ENCODE measurements around the gene KCNQ1. TPM values are rescaled to one million over a fixed set of nuclear protein-coding genes. Genes with fewer than 3 reads are reported as not detected.

The KCNQ1 gene
- total and polyA plus RNA-seq, 3 experiments from 2014 or later: 2.6 to 5.7 (median 3.4) TPM

DNA sequence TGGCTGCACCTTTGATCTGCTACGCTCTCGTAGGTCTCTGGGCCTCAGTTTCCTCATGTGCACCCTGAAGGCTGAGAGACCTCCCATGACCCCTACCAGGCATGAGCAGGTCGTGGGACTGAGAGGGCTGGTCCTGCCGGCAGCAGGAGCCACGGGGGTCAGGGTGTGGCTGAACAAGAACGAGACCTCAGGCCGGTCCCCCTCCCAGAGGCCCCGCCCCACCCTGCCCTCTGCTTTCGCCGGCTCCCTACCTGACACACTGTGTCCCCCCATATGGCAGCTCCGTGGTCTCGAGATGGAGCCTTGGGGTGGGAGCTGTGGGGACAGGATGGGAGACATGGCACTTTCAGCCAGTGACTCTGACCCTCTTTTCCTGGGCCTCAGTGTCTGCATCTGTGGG, 400.2 kb downstream of the KCNQ1 start:
- Histone ChIP-seq H3K9me3 (ENCODE audit: low read length) (no peaks in the 10 kb centered on the region), H3K27ac (ENCODE audit: low read depth, low read length) (no peak overlapping the region), H3K27me3 (ENCODE audit: insufficient read depth, low read length, poor library complexity, severe bottlenecking) (no peaks in the 10 kb centered on the region), H3K36me3 (ENCODE audit: insufficient read depth, low read length) (no peaks in the 10 kb centered on the region), H3K4me1 (ENCODE audit: insufficient read depth, low read length) (no peaks in the 10 kb centered on the region), H3K4me3 (ENCODE audit: low read length) (no peak overlapping the region)
- POLR2A ChIA-PET: no interaction called here
- Mint-ChIP-seq H3K4me1 (peaks cover 0 to 4% (median 0%) of the 10 kb centered on the region in 3 donors), H3K27ac (no peak overlapping the region), H3K27me3 (no peaks in the 10 kb centered on the region), H3K36me3 (no peaks in the 10 kb centered on the region), H3K4me3 (no peak overlapping the region), H3K9me3 (no peaks in the 10 kb centered on the region)
- no peak for DNase-seq
- CTCF ChIA-PET: no interaction called here

DNA sequence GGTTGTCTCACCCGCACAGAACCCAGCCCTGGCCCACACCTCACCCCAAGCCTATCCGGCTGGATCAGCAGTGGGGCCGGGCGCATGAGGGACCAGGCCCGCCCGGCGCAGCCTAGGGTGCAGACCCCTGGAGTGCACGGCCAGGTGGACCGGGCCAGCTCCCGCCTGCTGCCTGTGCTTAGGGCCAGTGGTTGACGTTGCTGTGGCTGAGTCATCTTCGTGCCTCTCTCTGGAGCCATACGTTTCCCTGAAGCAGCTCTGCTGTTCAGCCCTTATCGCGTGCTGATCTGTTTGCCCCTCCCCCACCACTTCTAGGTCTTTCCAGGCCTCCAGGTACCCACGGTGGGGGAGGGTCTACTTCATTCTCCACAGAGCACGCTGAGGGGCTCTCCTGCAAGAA, 401.2 kb downstream of the KCNQ1 start:
- Mint-ChIP-seq H3K36me3 (no peaks in the 10 kb centered on the region), H3K4me1 (peaks cover 0 to 4% (median 0%) of the 10 kb centered on the region in 3 donors), H3K27me3 (no peaks in the 10 kb centered on the region), H3K4me3 (no peak overlapping the region), H3K27ac (no peak overlapping the region), H3K9me3 (no peaks in the 10 kb centered on the region)
- ChIA-PET POLR2A (no interaction called here), CTCF (no interaction called here)
- no peaks in the 10 kb centered on the region for H3K4me1 ChIP-seq (ENCODE audit: insufficient read depth, low read length)
- H3K4me3 ChIP-seq (ENCODE audit: low read length): no peak overlapping the region
- H3K9me3 ChIP-seq (ENCODE audit: low read length): no peaks in the 10 kb centered on the region
- H3K27ac ChIP-seq (ENCODE audit: low read depth, low read length): no peak overlapping the region
- DNase-seq: no peak
- no peaks in the 10 kb centered on the region for H3K27me3 ChIP-seq (ENCODE audit: insufficient read depth, low read length, poor library complexity, severe bottlenecking)
- no peaks in the 10 kb centered on the region for H3K36me3 ChIP-seq (ENCODE audit: insufficient read depth, low read length)

GRCh38 chr11:2846470-2846869, 401.7 kb downstream of the KCNQ1 start:
- Mint-ChIP-seq H3K4me1 (peaks cover 0 to 4% (median 0%) of the 10 kb centered on the region in 3 donors), H3K4me3 (no peak overlapping the region), H3K9me3 (no peaks in the 10 kb centered on the region), H3K27ac (no peak overlapping the region), H3K27me3 (no peaks in the 10 kb centered on the region), H3K36me3 (no peaks in the 10 kb centered on the region)
- Histone ChIP-seq H3K27me3 (ENCODE audit: insufficient read depth, low read length, poor library complexity, severe bottlenecking) (no peaks in the 10 kb centered on the region), H3K4me3 (ENCODE audit: low read length) (no peak overlapping the region), H3K4me1 (ENCODE audit: insufficient read depth, low read length) (no peaks in the 10 kb centered on the region), H3K9me3 (ENCODE audit: low read length) (no peaks in the 10 kb centered on the region), H3K36me3 (ENCODE audit: insufficient read depth, low read length) (no peaks in the 10 kb centered on the region), H3K27ac (ENCODE audit: low read depth, low read length) (no peak overlapping the region)
- DNase-seq: no peak
- POLR2A ChIA-PET: no interaction called here
- CTCF ChIA-PET: no interaction called here

GRCh38 chr11:2847561-2847960, 402.8 kb downstream of the KCNQ1 start:
- H3K27ac ChIP-seq (ENCODE audit: low read depth, low read length): no peak overlapping the region
- ChIA-PET CTCF (no interaction called here), POLR2A (no interaction called here)
- H3K4me3 ChIP-seq (ENCODE audit: low read length): no peak overlapping the region
- Mint-ChIP-seq H3K9me3 (no peaks in the 10 kb centered on the region), H3K27ac (no peak overlapping the region), H3K27me3 (peaks cover 0 to 2% of the 10 kb centered on the region in 2 donors), H3K4me1 (peaks cover 0 to 4% (median 0%) of the 10 kb centered on the region in 3 donors), H3K4me3 (no peak overlapping the region), H3K36me3 (no peaks in the 10 kb centered on the region)
- no peaks in the 10 kb centered on the region for H3K9me3 ChIP-seq (ENCODE audit: low read length)
- H3K36me3 ChIP-seq (ENCODE audit: insufficient read depth, low read length): no peaks in the 10 kb centered on the region
- no peaks in the 10 kb centered on the region for H3K27me3 ChIP-seq (ENCODE audit: insufficient read depth, low read length, poor library complexity, severe bottlenecking)
- DNase-seq: no peak
- no peaks in the 10 kb centered on the region for H3K4me1 ChIP-seq (ENCODE audit: insufficient read depth, low read length)

DNA sequence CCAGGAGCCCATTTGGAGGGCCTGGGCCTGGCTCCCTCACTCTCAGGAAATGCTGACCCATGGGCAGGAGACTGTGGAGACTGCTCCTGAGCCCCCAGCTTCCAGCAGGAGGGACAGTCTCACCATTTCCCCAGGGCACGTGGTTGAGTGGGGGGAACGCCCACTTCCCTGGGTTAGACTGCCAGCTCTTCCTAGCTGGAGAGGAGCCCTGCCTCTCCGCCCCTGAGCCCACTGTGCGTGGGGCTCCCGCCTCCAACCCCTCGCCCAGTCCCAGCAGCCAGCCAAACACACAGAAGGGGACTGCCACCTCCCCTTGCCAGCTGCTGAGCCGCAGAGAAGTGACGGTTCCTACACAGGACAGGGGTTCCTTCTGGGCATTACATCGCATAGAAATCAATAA, 403.7 kb downstream of the KCNQ1 start:
- CTCF ChIA-PET: interaction anchor here (0.6 kb wide), 1 partner anchor 24 kb away, joined by 3 read pairs; no protein-coding TSS in a partner anchor

DNA sequence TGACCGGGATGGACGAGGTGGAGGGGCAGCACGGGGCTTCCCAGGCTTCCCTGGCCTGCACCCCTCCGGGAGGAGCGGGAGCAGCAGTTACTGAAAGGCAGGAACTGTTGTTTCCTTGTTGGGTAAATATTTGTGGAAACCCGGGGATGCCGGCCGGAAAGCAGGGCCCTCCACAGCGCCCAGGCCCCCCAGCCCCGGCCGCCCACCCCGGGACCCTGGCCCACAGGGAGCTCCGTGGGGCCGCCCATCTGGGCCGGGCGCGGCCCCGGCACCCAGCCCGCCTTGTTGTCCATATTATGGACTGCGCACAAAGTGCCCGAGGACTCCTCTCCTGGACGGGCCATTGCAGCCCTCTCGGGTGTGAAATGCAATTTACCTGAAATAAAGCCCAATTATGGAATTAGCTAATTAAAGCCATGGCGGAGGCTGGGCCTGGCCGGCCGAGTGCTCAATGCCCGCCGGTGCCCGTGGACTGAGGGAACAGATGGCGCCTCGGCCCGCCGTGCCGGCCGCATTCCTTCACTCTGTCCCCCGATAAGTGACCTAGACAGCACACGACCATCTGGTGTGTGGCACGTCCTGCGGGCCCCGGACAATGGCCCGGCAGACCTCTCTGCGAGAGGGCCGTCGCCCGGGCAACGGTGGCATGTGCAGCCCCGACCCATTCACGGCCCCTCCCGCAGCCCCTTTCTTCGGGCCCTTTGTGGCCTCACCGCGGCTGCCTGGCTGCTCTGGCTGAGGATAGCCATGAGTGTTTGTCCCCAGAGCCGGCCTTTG, 405.4 kb downstream of the KCNQ1 start:
- Mint-ChIP-seq H3K4me1 (no peaks in the 10 kb centered on the region), H3K27ac (no peak overlapping the region), H3K4me3 (no peak overlapping the region), H3K27me3 (peaks cover 3 to 4% of the 10 kb centered on the region in 2 donors), H3K36me3 (no peaks in the 10 kb centered on the region), H3K9me3 (no peaks in the 10 kb centered on the region)
- ChIA-PET CTCF (no interaction called here), POLR2A (no interaction called here)
- DNase-seq: no peak
- H3K27ac ChIP-seq (ENCODE audit: low read depth, low read length): no peak overlapping the region
- no peaks in the 10 kb centered on the region for H3K9me3 ChIP-seq (ENCODE audit: low read length)
- no peaks in the 10 kb centered on the region for H3K4me1 ChIP-seq (ENCODE audit: insufficient read depth, low read length)
- H3K27me3 ChIP-seq (ENCODE audit: insufficient read depth, low read length, poor library complexity, severe bottlenecking): no peaks in the 10 kb centered on the region
- H3K36me3 ChIP-seq (ENCODE audit: insufficient read depth, low read length): no peaks in the 10 kb centered on the region
- no peak overlapping the region for H3K4me3 ChIP-seq (ENCODE audit: low read length)

More for the DNA sequence above, 403.7 kb downstream of the KCNQ1 start:
- no peak overlapping the region for H3K4me3 ChIP-seq (ENCODE audit: low read length)
- H3K27me3 Mint-ChIP-seq: peaks cover 0 to 2% of the 10 kb centered on the region in 2 donors
- H3K36me3 ChIP-seq (ENCODE audit: insufficient read depth, low read length): no peaks in the 10 kb centered on the region
- H3K4me3 Mint-ChIP-seq: no peak overlapping the region
- POLR2A ChIA-PET: no interaction called here
- no peaks in the 10 kb centered on the region for H3K9me3 ChIP-seq (ENCODE audit: low read length)
- no peak overlapping the region for H3K27ac Mint-ChIP-seq
- no peak overlapping the region for H3K27ac ChIP-seq (ENCODE audit: low read depth, low read length)
- peaks cover 0 to 4% (median 0%) of the 10 kb centered on the region in 3 donors for H3K4me1 Mint-ChIP-seq
- DNase-seq: no peak
- no peaks in the 10 kb centered on the region for H3K4me1 ChIP-seq (ENCODE audit: insufficient read depth, low read length)
- no peaks in the 10 kb centered on the region for H3K9me3 Mint-ChIP-seq
- no peaks in the 10 kb centered on the region for H3K36me3 Mint-ChIP-seq
- no peaks in the 10 kb centered on the region for H3K27me3 ChIP-seq (ENCODE audit: insufficient read depth, low read length, poor library complexity, severe bottlenecking)

DNA sequence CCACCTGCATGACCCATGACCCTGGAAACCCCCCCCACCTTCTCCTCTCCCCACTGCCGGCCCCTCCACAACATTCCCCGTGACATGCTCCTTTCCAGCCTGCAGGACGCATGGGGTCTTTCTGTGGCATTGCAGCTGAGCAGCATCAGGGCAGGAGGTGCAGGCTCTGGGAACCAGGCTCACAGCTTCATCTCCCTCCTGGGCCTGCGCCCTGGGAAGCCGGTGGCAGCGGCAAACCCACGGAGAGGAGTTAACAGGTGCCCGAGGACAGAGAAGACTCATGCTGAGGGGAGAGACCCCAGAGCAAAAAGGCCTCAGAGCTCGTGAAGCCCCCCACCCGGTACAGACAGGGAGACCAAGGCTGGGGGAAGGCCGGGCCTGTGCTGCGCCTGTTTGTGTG, 408.6 kb downstream of the KCNQ1 start:
- H3K9me3 Mint-ChIP-seq: no peaks in the 10 kb centered on the region
- H3K4me3 Mint-ChIP-seq: no peak overlapping the region
- H3K9me3 ChIP-seq (ENCODE audit: low read length): no peaks in the 10 kb centered on the region
- H3K4me3 ChIP-seq (ENCODE audit: low read length): no peak overlapping the region
- H3K27me3 ChIP-seq (ENCODE audit: insufficient read depth, low read length, poor library complexity, severe bottlenecking): no peaks in the 10 kb centered on the region
- no peaks in the 10 kb centered on the region for H3K4me1 Mint-ChIP-seq
- H3K27me3 Mint-ChIP-seq: peaks cover 4 to 7% of the 10 kb centered on the region in 2 donors
- H3K27ac ChIP-seq (ENCODE audit: low read depth, low read length): no peak overlapping the region
- no peaks in the 10 kb centered on the region for H3K36me3 Mint-ChIP-seq
- DNase-seq: no peak
- no peaks in the 10 kb centered on the region for H3K36me3 ChIP-seq (ENCODE audit: insufficient read depth, low read length)
- no peaks in the 10 kb centered on the region for H3K4me1 ChIP-seq (ENCODE audit: insufficient read depth, low read length)
- POLR2A ChIA-PET: no interaction called here
- CTCF ChIA-PET: no interaction called here
- no peak overlapping the region for H3K27ac Mint-ChIP-seq

DNA sequence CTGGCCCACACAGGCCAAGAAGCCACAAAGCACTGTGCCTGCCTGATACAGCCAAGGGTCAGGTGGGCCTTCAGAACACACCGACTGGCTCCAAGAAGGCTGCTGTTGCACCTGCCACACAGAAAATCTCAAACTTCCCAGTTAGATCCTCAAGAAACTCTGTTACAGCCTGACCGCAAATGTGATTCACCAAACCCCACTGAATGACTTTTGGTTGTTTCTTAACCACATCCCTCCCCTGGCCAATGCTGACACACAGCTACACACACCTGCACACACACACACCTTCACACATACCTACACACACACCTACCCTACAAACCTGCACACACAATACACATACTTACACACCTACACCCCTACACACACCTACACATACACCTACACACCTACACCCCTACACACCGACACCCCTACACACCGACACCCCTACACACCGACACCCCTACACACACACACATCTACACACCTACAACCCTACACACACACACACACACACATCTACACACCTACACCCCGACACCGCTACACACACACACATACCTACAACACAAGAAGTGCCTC, 409.3 kb downstream of the KCNQ1 start:
- no peak for DNase-seq
- Mint-ChIP-seq H3K27me3 (peaks cover 6 to 7% of the 10 kb centered on the region in 2 donors), H3K36me3 (no peaks in the 10 kb centered on the region), H3K9me3 (no peaks in the 10 kb centered on the region), H3K27ac (no peak overlapping the region), H3K4me1 (no peaks in the 10 kb centered on the region), H3K4me3 (no peak overlapping the region)
- ChIA-PET CTCF (no interaction called here), POLR2A (no interaction called here)
- H3K9me3 ChIP-seq (ENCODE audit: low read length): no peaks in the 10 kb centered on the region
- no peaks in the 10 kb centered on the region for H3K27me3 ChIP-seq (ENCODE audit: insufficient read depth, low read length, poor library complexity, severe bottlenecking)
- no peaks in the 10 kb centered on the region for H3K36me3 ChIP-seq (ENCODE audit: insufficient read depth, low read length)
- H3K27ac ChIP-seq (ENCODE audit: low read depth, low read length): no peak overlapping the region
- H3K4me1 ChIP-seq (ENCODE audit: insufficient read depth, low read length): no peaks in the 10 kb centered on the region
- H3K4me3 ChIP-seq (ENCODE audit: low read length): no peak overlapping the region
